OCI-LY1 (cell line): Measurements from ENCODE around the gene MOCS2.
A peak's percentile ranks its signal among the peaks of the same experiment; 100 is the strongest.
"Not testable (repeated sequence)": the region's sequence is repeated elsewhere in the genome, so short reads cannot be mapped to it uniquely, and the experiment has no call there.

ENCODE experiments used
- H2AFZ ChIP-seq: fragments of 200-600 bp; sonication (generic), shearing (Covaris generic); 2 replicates; pipeline ENCODE4 v1.6.0; 2014; ENCODE audit warnings: antibody characterized with exemption, mild to moderate bottlenecking, low read length
- H3F3A ChIP-seq: fragments of 200-600 bp; sonication (generic), shearing (Covaris generic); 2 replicates; pipeline ENCODE4 v1.6.0; 2014; ENCODE audit warnings: mild to moderate bottlenecking, antibody characterized with exemption, low read length, moderate library complexity; ENCODE audit not compliant: insufficient read depth
- H3K27ac ChIP-seq: fragments of 200-600 bp; sonication (generic); 2 replicates; pipeline ENCODE4 v1.5.1; 2014; ENCODE audit warnings: low read length, mixed run types, mild to moderate bottlenecking, low read depth; ENCODE audit not compliant: poor library complexity, severe bottlenecking
- H3K27me3 ChIP-seq: fragments of 200-600 bp; sonication (generic); 2 replicates; pipeline ENCODE4 v1.6.0; 2014; ENCODE audit warnings: antibody characterized with exemption, mild to moderate bottlenecking, low read length, moderate library complexity; ENCODE audit not compliant: insufficient read depth
- H3K36me3 ChIP-seq: fragments of 200-600 bp; sonication (generic); 2 replicates; pipeline ENCODE4 v1.6.1; 2014; ENCODE audit warnings: mild to moderate bottlenecking, antibody characterized with exemption, low read length, moderate library complexity, mixed read lengths; ENCODE audit not compliant: insufficient read depth
- H3K4me1 ChIP-seq: fragments of 200-600 bp; sonication (generic); 2 replicates; pipeline ENCODE4 v1.5.1; 2014; ENCODE audit warnings: mild to moderate bottlenecking, low read length, moderate library complexity; ENCODE audit not compliant: insufficient read depth, severe bottlenecking
- H3K4me2 ChIP-seq: fragments of 200-600 bp; sonication (generic), shearing (Covaris generic); 2 replicates; pipeline ENCODE4 v1.6.1; 2014; ENCODE audit warnings: low read length
- H3K4me3 ChIP-seq: fragments of 200-600 bp; sonication (generic); 2 replicates; pipeline ENCODE4 v1.5.1; 2014; ENCODE audit warnings: low read length, low read depth, mild to moderate bottlenecking, mixed read lengths; ENCODE audit not compliant: poor library complexity, severe bottlenecking
- H3K79me2 ChIP-seq: fragments of 200-600 bp; shearing (Covaris generic); 2 replicates; pipeline ENCODE4 v1.6.1; 2016; ENCODE audit warnings: mixed run types, low read length, mixed read lengths; ENCODE audit not compliant: insufficient read depth
- H3K9ac ChIP-seq: fragments of 200-600 bp; sonication (generic), shearing (Covaris generic); 2 replicates; pipeline ENCODE4 v1.6.1; 2014; ENCODE audit warnings: mild to moderate bottlenecking, low read length, mixed read lengths
- H3K9me2 ChIP-seq: fragments of 200-600 bp; sonication (generic), shearing (Covaris generic); 2 replicates; pipeline ENCODE4 v1.6.1; 2014; ENCODE audit warnings: low read depth, mild to moderate bottlenecking, low read length, mixed read lengths
- H3K9me3 ChIP-seq: fragments of 200-600 bp; shearing (Covaris generic); 2 replicates; pipeline ENCODE4 v1.6.1; 2014; ENCODE audit warnings: low read length, mixed read lengths
- H4K20me1 ChIP-seq: fragments of 200-600 bp; sonication (generic), shearing (Covaris generic); 2 replicates; pipeline ENCODE4 v1.6.0; 2016; ENCODE audit warnings: mild to moderate bottlenecking, low read length; ENCODE audit not compliant: insufficient read depth
- CTCF ChIP-seq: fragments of 200-600 bp; sonication (generic), shearing (Covaris generic); IDR thresholded peaks from 2 replicates; pipeline ENCODE4 v1.5.1; 2017; ENCODE audit warnings: mild to moderate bottlenecking, antibody characterized with exemption, low read length, moderate library complexity, mixed read lengths
- EZH2 ChIP-seq: fragments of 200-600 bp; sonication (generic), shearing (Covaris generic); IDR thresholded peaks from 2 replicates; pipeline ENCODE4 v1.8.0; 2017; ENCODE audit warnings: borderline replicate concordance, mixed run types, mild to moderate bottlenecking, antibody characterized with exemption, low read length, moderate library complexity, mixed read lengths

MOCS2 gene

GRCh38 chr5:53113947-53114346 is 4.4 kb upstream of the MOCS2 start:
- Histone ChIP-seq H3K9me3 (peaks cover 4% of the 10 kb centered on the region; the same call in 1 of the 2 replicates), H3K4me1 (peaks cover 12% of the 10 kb centered on the region), H3K36me3 (no peaks in the 10 kb centered on the region), H3K4me3 (no peak overlapping the region), H3K27ac (no peak overlapping the region), H3K9ac (no peak overlapping the region), H3K9me2 (no peaks in the 10 kb centered on the region), H3F3A (no peaks in the 10 kb centered on the region), H4K20me1 (no peaks in the 10 kb centered on the region), H3K4me2 (no peak overlapping the region), H3K79me2 (no peaks in the 10 kb centered on the region), H2AFZ (no peak overlapping the region), H3K27me3 (no peaks in the 10 kb centered on the region)
- no peak for TF ChIP-seq EZH2
- no peak for TF ChIP-seq CTCF

DNA sequence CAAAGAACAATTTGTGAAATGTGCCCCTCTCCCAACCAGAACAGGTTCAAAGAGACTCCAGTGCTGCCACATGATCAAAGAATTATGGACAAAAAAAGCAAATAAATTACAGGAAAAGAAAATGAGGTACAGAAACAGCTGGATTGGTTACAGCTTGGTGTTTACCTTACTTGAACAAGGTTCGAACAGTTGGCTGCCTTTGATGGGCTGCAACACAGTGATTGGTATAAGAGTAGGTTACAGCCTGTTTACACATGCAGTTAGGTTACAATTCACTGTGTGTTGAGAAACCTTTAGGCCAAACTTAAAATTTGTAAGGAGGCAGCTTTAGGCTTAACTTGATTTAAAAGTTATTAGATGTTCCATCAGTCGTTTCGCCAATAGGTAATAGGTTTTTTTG is 3.4 kb upstream of the MOCS2 start:
- no peak overlapping the region for H3K4me3 ChIP-seq
- 0 out of 2 replicates have a peak, but pooled peaks cover under 1% of the 10 kb centered on the region for H3K36me3 ChIP-seq
- H3K27ac ChIP-seq = no peak overlapping the region
- H3K9ac ChIP-seq = no peak overlapping the region
- H3K4me1 ChIP-seq = peaks cover 23% of the 10 kb centered on the region
- H3F3A ChIP-seq = no peaks in the 10 kb centered on the region
- no peak overlapping the region for H3K4me2 ChIP-seq
- no peaks in the 10 kb centered on the region for H3K27me3 ChIP-seq
- H3K9me2 ChIP-seq = no peaks in the 10 kb centered on the region
- no peak overlapping the region for H2AFZ ChIP-seq
- TF ChIP-seq CTCF = no peak
- no peak for TF ChIP-seq EZH2
- no peaks in the 10 kb centered on the region for H3K79me2 ChIP-seq
- H3K9me3 ChIP-seq = peaks cover 4% of the 10 kb centered on the region; the same call in 1 of the 2 replicates
- H4K20me1 ChIP-seq = no peaks in the 10 kb centered on the region

DNA sequence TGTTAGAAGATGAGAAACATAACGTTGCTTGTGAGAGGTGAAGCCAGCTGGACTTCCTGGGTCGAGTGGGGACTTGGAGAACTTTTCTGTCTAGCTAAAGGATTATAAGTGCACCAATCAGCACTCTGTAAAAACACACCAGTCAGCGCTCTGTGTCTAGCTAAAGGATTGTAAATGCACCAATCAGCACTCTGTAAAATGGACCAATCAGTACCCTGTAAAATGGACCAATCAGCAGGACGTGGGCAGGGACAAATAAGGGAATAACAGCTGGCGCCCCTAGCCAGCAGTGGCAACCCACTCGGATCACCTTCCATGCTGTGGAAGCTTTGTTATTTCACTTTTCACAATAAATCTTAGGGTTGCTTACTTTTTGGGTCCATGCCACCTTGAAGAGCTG is 2.8 kb upstream of the MOCS2 start:
- H3K27me3 ChIP-seq, H3K27ac ChIP-seq, H3K36me3 ChIP-seq, H3K9ac ChIP-seq, H3K9me3 ChIP-seq, H3K9me2 ChIP-seq, H3F3A ChIP-seq, H3K4me2 ChIP-seq, H4K20me1 ChIP-seq, H3K4me3 ChIP-seq, H3K79me2 ChIP-seq, H2AFZ ChIP-seq: not testable (repeated sequence)
- H3K4me1 ChIP-seq = peaks cover 27% of the 10 kb centered on the region

DNA sequence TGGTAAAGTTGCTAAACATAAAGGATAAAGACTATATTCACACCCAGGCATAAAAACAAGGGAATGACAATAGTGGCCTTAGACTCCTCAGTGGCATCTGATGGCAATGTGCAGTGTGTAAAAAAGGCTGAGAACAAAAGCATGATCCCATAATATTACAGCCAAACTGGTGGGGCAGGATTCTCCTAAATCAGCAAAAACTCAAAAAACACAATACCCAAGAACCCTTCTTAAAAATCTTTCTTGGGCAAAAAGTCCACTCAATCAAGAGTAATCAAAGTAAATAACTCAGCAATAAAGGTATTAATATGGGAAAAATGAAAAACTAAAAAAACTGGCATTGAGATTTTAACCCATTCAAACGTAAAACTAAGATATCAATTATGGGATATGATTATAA is 1.6 kb upstream of the MOCS2 start:
- Histone ChIP-seq H2AFZ (no peak overlapping the region), H3F3A (no peaks in the 10 kb centered on the region), H3K4me3 (peak overlapping the region; percentile 87), H3K79me2 (no peaks in the 10 kb centered on the region), H3K27me3 (no peaks in the 10 kb centered on the region), H3K9me3 (peaks cover 4% of the 10 kb centered on the region; the same call in 1 of the 2 replicates), H3K27ac (no peak overlapping the region), H3K9ac (no peak overlapping the region), H3K9me2 (no peaks in the 10 kb centered on the region), H3K4me1 (peaks cover 27% of the 10 kb centered on the region), H4K20me1 (no peaks in the 10 kb centered on the region), H3K36me3 (peaks cover 17% of the 10 kb centered on the region), H3K4me2 (peak overlapping the region; percentile 99)
- TF ChIP-seq CTCF (no peak), EZH2 (no peak)
